Mesendoderm (in vitro differentiated cells): Measurements from ENCODE around the gene MBNL3.

Experiments used
- DNase-seq: peaks from one replicate; pipeline ENCODE4 v3.0.0; 2013
- H2AK5ac ChIP-seq: 2 replicates; pipeline ENCODE4 v1.6.1; 2013; ENCODE audit warnings: low read length, inconsistent platforms
- H2BK120ac ChIP-seq: 2 replicates; pipeline ENCODE4 v1.6.1; 2013; ENCODE audit warnings: low read depth, mild to moderate bottlenecking, low read length, moderate library complexity, mixed read lengths
- H2BK15ac ChIP-seq: replicated peaks from 2 replicates; pipeline ENCODE4 v1.6.1; 2013; ENCODE audit warnings: low read depth, mild to moderate bottlenecking, moderate library complexity
- H2BK5ac ChIP-seq: 2 replicates; pipeline ENCODE4 v1.6.1; 2013; ENCODE audit warnings: low read length, inconsistent platforms
- H3K18ac ChIP-seq: 2 replicates; pipeline ENCODE4 v1.6.1; 2013; ENCODE audit warnings: mild to moderate bottlenecking, low read length, mixed read lengths
- H3K23ac ChIP-seq: one replicate; pipeline ENCODE4 v1.6.1; 2013; ENCODE audit warnings: low read length
- H3K27ac ChIP-seq: 2 replicates; pipeline ENCODE4 v1.5.1; 2013; ENCODE audit warnings: low read depth, mild to moderate bottlenecking, inconsistent platforms, low read length, moderate library complexity
- H3K27me3 ChIP-seq: 2 replicates; pipeline ENCODE4 v1.6.1; 2013; ENCODE audit warnings: low read length, control low read depth, mild to moderate bottlenecking, inconsistent platforms; ENCODE audit not compliant: insufficient read depth, poor library complexity
- H3K36me3 ChIP-seq: 2 replicates; pipeline ENCODE4 v1.6.1; 2013; ENCODE audit warnings: low read length, inconsistent platforms; ENCODE audit not compliant: control insufficient read depth, insufficient read depth
- H3K4ac ChIP-seq: one replicate; pipeline ENCODE4 v1.6.1; 2013; ENCODE audit warnings: low read depth, mild to moderate bottlenecking, low read length, moderate library complexity
- H3K4me1 ChIP-seq: 2 replicates; pipeline ENCODE4 v1.6.1; 2013; ENCODE audit warnings: low read depth, low read length, inconsistent platforms; ENCODE audit not compliant: control insufficient read depth
- H3K4me2 ChIP-seq: 2 replicates; pipeline ENCODE4 v1.6.1; 2013; ENCODE audit warnings: low read length
- H3K4me3 ChIP-seq: 2 replicates; pipeline ENCODE4 v1.5.1; 2013; ENCODE audit warnings: mild to moderate bottlenecking, low read length
- H3K56ac ChIP-seq: one replicate; pipeline ENCODE4 v1.6.1; 2013; ENCODE audit warnings: low read length
- H3K79me1 ChIP-seq: 2 replicates; pipeline ENCODE4 v1.6.1; 2013; ENCODE audit warnings: low read length, inconsistent platforms
- H3K79me2 ChIP-seq: 2 replicates; pipeline ENCODE4 v1.6.1; 2013; ENCODE audit warnings: mild to moderate bottlenecking, low read length; ENCODE audit not compliant: control insufficient read depth, insufficient read depth
- H3K9ac ChIP-seq: 2 replicates; pipeline ENCODE4 v1.6.1; 2013; ENCODE audit warnings: low read length, inconsistent platforms
- H4K5ac ChIP-seq: one replicate; pipeline ENCODE4 v1.6.1; 2013; ENCODE audit warnings: low read length
- H4K8ac ChIP-seq: one replicate; pipeline ENCODE4 v1.6.1; 2013; ENCODE audit warnings: low read depth, mild to moderate bottlenecking, control low read depth, low read length, moderate library complexity
- WGBS: extraction: QIAGEN DNeasy Blood & Tissue Kit; methylation state at CpG from one replicate; pipeline ENCODE4 v1.1.7; 2013; ENCODE audit warnings: low lambda C conversion rate, missing lambda C conversion rate; ENCODE audit not compliant: insufficient coverage; ENCODE audit errors: extremely low coverage; 5-methylcytosine and 5-hydroxymethylcytosine counted together

The MBNL3 gene

DNA sequence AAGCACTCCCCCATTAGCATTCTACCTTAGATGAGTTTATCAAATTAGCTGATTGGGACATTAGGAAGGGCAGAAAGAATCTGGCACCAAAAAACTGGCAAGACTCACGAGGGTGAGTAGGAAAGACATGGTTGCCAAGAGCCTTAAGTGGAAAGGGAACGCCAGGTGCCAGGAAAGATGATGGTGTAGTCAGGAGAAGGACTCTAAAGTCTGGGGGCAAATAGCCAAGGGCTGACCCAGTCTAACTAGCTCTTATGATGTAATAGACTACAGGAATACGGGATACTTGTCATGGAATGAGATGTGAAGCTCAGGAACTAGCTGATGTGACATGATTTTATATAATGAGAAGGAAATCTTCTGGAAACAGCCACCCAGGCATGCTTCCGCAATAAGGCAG is 94.8 kb downstream of the MBNL3 start:
- Histone ChIP-seq H3K9ac (no peak overlapping the region), H3K4ac (no peak overlapping the region), H4K8ac (no peak overlapping the region), H3K79me1 (no peaks in the 10 kb centered on the region), H3K27me3 (no peaks in the 10 kb centered on the region), H3K36me3 (no peaks in the 10 kb centered on the region), H4K5ac (no peak overlapping the region), H3K4me2 (no peak overlapping the region), H3K18ac (no peak overlapping the region), H2BK15ac (no peak overlapping the region), H3K27ac (no peak overlapping the region), H3K56ac (no peak overlapping the region), H2BK5ac (no peak overlapping the region), H2BK120ac (no peak overlapping the region), H3K23ac (no peak overlapping the region), H3K4me3 (no peak overlapping the region), H3K4me1 (no peaks in the 10 kb centered on the region), H3K79me2 (no peaks in the 10 kb centered on the region), H2AK5ac (no peak overlapping the region)
- WGBS, result no CpG with 5 or more reads among the region's 4 CpGs
- no peak for DNase-seq

- H2BK5ac ChIP-seq, result no peak overlapping the region
- no peak overlapping the region for H3K27ac ChIP-seq
- no peak overlapping the region for H3K4me2 ChIP-seq
- H3K4ac ChIP-seq, result no peak overlapping the region
- no peak for DNase-seq
- H3K4me1 ChIP-seq, result no peaks in the 10 kb centered on the region
- no peak overlapping the region for H3K18ac ChIP-seq
- H4K5ac ChIP-seq, result no peak overlapping the region
- H3K4me3 ChIP-seq, result no peak overlapping the region
- no peaks in the 10 kb centered on the region for H3K36me3 ChIP-seq
- H2AK5ac ChIP-seq, result no peak overlapping the region
- no peaks in the 10 kb centered on the region for H3K79me2 ChIP-seq
- H3K9ac ChIP-seq, result no peak overlapping the region
- no peak overlapping the region for H4K8ac ChIP-seq
- H2BK120ac ChIP-seq, result no peak overlapping the region
- H3K79me1 ChIP-seq, result no peaks in the 10 kb centered on the region
- H3K23ac ChIP-seq, result no peak overlapping the region
- no peaks in the 10 kb centered on the region for H3K27me3 ChIP-seq
- no CpG with 5 or more reads among the region's 1 CpG for WGBS
- no peak overlapping the region for H2BK15ac ChIP-seq
- no peak overlapping the region for H3K56ac ChIP-seq
These were observed 95.4 kb downstream of the MBNL3 start for GRCh38 chrX:132393485-132393884.

DNA sequence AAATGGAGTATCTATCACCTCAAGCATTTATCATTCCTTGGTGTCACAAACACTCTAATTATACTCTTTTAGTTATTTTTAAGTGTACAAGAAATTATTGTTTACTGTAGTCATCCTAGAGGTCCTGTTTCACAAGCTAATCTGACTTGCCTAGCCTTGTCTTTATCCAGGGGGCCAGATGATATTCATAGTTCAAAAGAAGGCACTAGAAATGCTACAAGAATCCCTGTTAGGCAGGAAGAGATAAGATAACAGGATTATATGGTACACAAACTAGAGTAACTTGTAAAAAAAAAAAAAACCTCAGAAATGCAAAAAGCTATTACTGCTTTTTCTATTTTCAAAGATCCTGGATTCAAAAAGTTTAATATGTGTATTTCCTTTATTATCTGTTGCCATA is 95.8 kb downstream of the MBNL3 start:
- Histone ChIP-seq H4K5ac (no peak overlapping the region), H2BK120ac (no peak overlapping the region), H3K36me3 (no peaks in the 10 kb centered on the region), H4K8ac (no peak overlapping the region), H3K79me2 (no peaks in the 10 kb centered on the region), H3K4me3 (no peak overlapping the region), H2BK5ac (no peak overlapping the region), H3K27me3 (no peaks in the 10 kb centered on the region), H3K27ac (no peak overlapping the region), H3K23ac (no peak overlapping the region), H3K4me2 (no peak overlapping the region), H2AK5ac (no peak overlapping the region), H3K56ac (no peak overlapping the region), H3K4ac (no peak overlapping the region), H2BK15ac (no peak overlapping the region), H3K9ac (no peak overlapping the region), H3K4me1 (no peaks in the 10 kb centered on the region), H3K79me1 (no peaks in the 10 kb centered on the region), H3K18ac (no peak overlapping the region)
- no peak for DNase-seq

DNA sequence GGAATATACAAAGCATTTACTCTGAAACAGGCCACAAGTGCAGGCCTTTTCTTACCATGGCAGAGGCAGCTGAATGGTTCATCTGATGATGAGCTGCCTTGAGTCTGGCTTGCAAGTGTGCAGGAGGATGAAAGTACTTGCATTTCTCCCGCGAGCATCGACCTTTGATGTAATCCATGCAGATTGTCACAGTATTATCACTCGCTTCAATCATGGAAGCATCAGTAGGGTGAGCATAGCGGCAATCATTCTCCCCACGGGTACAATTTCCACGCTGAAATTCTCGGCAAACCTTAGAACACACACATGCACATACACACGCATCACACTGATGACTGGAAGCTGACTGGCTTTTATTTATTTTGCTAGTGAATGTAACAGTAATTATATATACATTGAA is 98.0 kb downstream of the MBNL3 start:
- no peaks in the 10 kb centered on the region for H3K4me1 ChIP-seq
- H2BK120ac ChIP-seq, result no peak overlapping the region
- no peak overlapping the region for H2BK15ac ChIP-seq
- H3K56ac ChIP-seq, result no peak overlapping the region
- no peak overlapping the region for H2AK5ac ChIP-seq
- H3K36me3 ChIP-seq, result no peaks in the 10 kb centered on the region
- no peak overlapping the region for H3K4me2 ChIP-seq
- H3K23ac ChIP-seq, result no peak overlapping the region
- DNase-seq, result no peak
- no CpG with 5 or more reads among the region's 9 CpGs for WGBS
- H4K8ac ChIP-seq, result no peak overlapping the region
- H3K4ac ChIP-seq, result no peak overlapping the region
- H3K79me2 ChIP-seq, result no peaks in the 10 kb centered on the region
- no peaks in the 10 kb centered on the region for H3K27me3 ChIP-seq
- H2BK5ac ChIP-seq, result no peak overlapping the region
- no peak overlapping the region for H3K18ac ChIP-seq
- H3K4me3 ChIP-seq, result no peak overlapping the region
- no peak overlapping the region for H3K9ac ChIP-seq
- H3K27ac ChIP-seq, result no peak overlapping the region
- H3K79me1 ChIP-seq, result no peaks in the 10 kb centered on the region
- no peak overlapping the region for H4K5ac ChIP-seq

DNA sequence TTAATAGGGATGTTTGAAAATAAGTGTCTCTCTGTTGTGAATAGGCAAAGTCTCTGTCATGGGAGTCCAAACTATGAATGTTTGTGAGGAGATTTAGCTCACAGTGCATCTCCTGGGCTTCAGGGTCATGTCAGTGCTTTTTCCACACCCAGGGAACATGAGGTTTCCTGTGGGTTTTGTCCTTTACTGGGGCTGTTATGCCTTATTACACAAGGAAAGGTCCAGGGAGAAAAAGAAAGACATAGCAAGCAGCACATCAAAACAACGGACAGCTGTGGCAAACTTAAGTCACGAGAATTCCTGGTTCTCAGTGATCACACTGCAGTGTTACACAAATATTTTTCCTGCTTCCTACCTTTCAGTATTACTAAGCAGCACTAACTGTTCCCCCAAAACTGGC is 99.4 kb downstream of the MBNL3 start:
- Histone ChIP-seq H3K9ac (no peak overlapping the region), H3K4me3 (no peak overlapping the region), H4K5ac (no peak overlapping the region), H3K4ac (no peak overlapping the region), H3K27me3 (no peaks in the 10 kb centered on the region), H3K79me2 (no peaks in the 10 kb centered on the region), H3K23ac (no peak overlapping the region), H3K56ac (no peak overlapping the region), H2AK5ac (no peak overlapping the region), H2BK15ac (no peak overlapping the region), H2BK120ac (no peak overlapping the region), H3K27ac (no peak overlapping the region), H4K8ac (no peak overlapping the region), H3K36me3 (no peaks in the 10 kb centered on the region), H3K18ac (no peak overlapping the region), H3K4me1 (no peaks in the 10 kb centered on the region), H3K4me2 (no peak overlapping the region), H2BK5ac (no peak overlapping the region), H3K79me1 (no peaks in the 10 kb centered on the region)
- no CpG with 5 or more reads among the region's 2 CpGs for WGBS
- no peak for DNase-seq

GRCh38 chrX:132388371-132388770 is 100.5 kb downstream of the MBNL3 start:
- H2BK5ac ChIP-seq, result no peak overlapping the region
- no peak overlapping the region for H4K8ac ChIP-seq
- no peaks in the 10 kb centered on the region for H3K4me1 ChIP-seq
- no peak overlapping the region for H3K4me3 ChIP-seq
- no peak overlapping the region for H3K27ac ChIP-seq
- H2AK5ac ChIP-seq, result no peak overlapping the region
- no peak for DNase-seq
- no peaks in the 10 kb centered on the region for H3K27me3 ChIP-seq
- no CpG with 5 or more reads among the region's 3 CpGs for WGBS
- no peak overlapping the region for H4K5ac ChIP-seq
- H2BK120ac ChIP-seq, result no peak overlapping the region
- no peaks in the 10 kb centered on the region for H3K79me1 ChIP-seq
- no peak overlapping the region for H3K23ac ChIP-seq
- H2BK15ac ChIP-seq, result no peak overlapping the region
- no peaks in the 10 kb centered on the region for H3K79me2 ChIP-seq
- no peak overlapping the region for H3K56ac ChIP-seq
- H3K4ac ChIP-seq, result no peak overlapping the region
- no peak overlapping the region for H3K9ac ChIP-seq
- no peaks in the 10 kb centered on the region for H3K36me3 ChIP-seq
- no peak overlapping the region for H3K4me2 ChIP-seq
- H3K18ac ChIP-seq, result no peak overlapping the region
